Esophagus (tissue), 2 donors: Measurements from ENCODE around the gene XAGE2. TPM values are rescaled to one million over a fixed set of nuclear protein-coding genes. Genes with fewer than 3 reads are reported as not detected.
A peak's percentile ranks its signal among the peaks of the same experiment; 100 is the strongest.
"Not testable (repeated sequence)": the region's sequence is repeated elsewhere in the genome, so short reads cannot be mapped to it uniquely, and the experiment has no call there.

Experiments
- H3K27ac ChIP-seq, 2 donors: one replicate each; pipeline ENCODE4 v1.5.1; 2013; ENCODE audit warnings: low read depth in 2 of 2, mild to moderate bottlenecking in 2 of 2, inconsistent platforms in 1 of 2, low read length in 1 of 2, moderate library complexity in 1 of 2
- H3K27me3 ChIP-seq, 2 donors: one replicate each; pipeline ENCODE4 v1.6.1; 2013; ENCODE audit warnings: low read length in 2 of 2, control low read depth in 1 of 2, mild to moderate bottlenecking in 1 of 2; ENCODE audit not compliant: insufficient read depth in 2 of 2, control insufficient read depth in 1 of 2
- H3K36me3 ChIP-seq, 2 donors: one replicate each; pipeline ENCODE4 v1.6.1; 2013; ENCODE audit warnings: low read length in 1 of 2; ENCODE audit not compliant: control insufficient read depth in 2 of 2, insufficient read depth in 2 of 2
- H3K4me1 ChIP-seq, 2 donors: one replicate each; pipeline ENCODE4 v1.6.1; 2013; ENCODE audit warnings: low read length in 1 of 2; ENCODE audit not compliant: control insufficient read depth in 2 of 2, insufficient read depth in 2 of 2
- H3K4me3 ChIP-seq, 2 donors: one replicate each; pipeline ENCODE4 v1.5.1; 2013; ENCODE audit warnings: low read length in 2 of 2, mild to moderate bottlenecking in 2 of 2, low read depth in 1 of 2, moderate library complexity in 1 of 2
- H3K9me3 ChIP-seq, 2 donors: one replicate each; pipeline ENCODE4 v1.6.1; 2013; ENCODE audit warnings: mild to moderate bottlenecking in 2 of 2, low read depth in 1 of 2, low read length in 1 of 2, moderate library complexity in 1 of 2; ENCODE audit not compliant: control insufficient read depth in 2 of 2, insufficient read depth in 1 of 2
- WGBS, 2 donors: extraction: QIAGEN DNeasy Blood & Tissue Kit; methylation state at CpG; one replicate each; pipeline ENCODE4 v1.1.7; 2013; 5-methylcytosine and 5-hydroxymethylcytosine counted together
- polyA plus RNA-seq, 2 donors: library from polyadenylated mRNA; stranded (reverse); fragments of 200-250 nt; gene quantifications; one replicate each; pipeline ENCODE4 v1.2.3, GENCODE V29; 2013
- donor health status: healthy with polysubstance abuse.
- donor health status: Bipolar disorder and iron deficiency.

XAGE2 gene
- not detected for polyA plus RNA-seq

GRCh38 chrX:52368368-52369055 lies at the start of gene XAGE2:
XAGE2 (plus strand) TSS chrX:52369021; CDS start chrX:52370015, 994 bp downstream.
- H3K4me3 ChIP-seq, result no peak within 1 kb of the TSS
- no peak within 1 kb of the TSS for H3K27ac ChIP-seq
- no peaks in the 10 kb centered on the region for H3K4me1 ChIP-seq
- no peaks in the 10 kb centered on the region for H3K36me3 ChIP-seq
- WGBS, 2 donors, result 79 to 84% methylated on average over 18 to 19 of the region's 19 CpGs
- no peaks in the 10 kb centered on the region for H3K27me3 ChIP-seq
- peaks cover 0 to 2% of the 10 kb centered on the region in 2 donors for H3K9me3 ChIP-seq

- Histone ChIP-seq H3K27ac (no peak overlapping the region), H3K4me3 (no peak overlapping the region), H3K4me1 (no peaks in the 10 kb centered on the region), H3K36me3 (no peaks in the 10 kb centered on the region), H3K9me3 (no peaks in the 10 kb centered on the region), H3K27me3 (peaks cover 0 to 3% of the 10 kb centered on the region in 2 donors)
- WGBS, 2 donors, result 69 to 72% methylated on average over 4 of the region's 4 CpGs
Measured at GRCh38 chrX:52337410-52337809, 31.4 kb upstream of the XAGE2 start.

GRCh38 chrX:52341493-52341892 lies 27.3 kb upstream of the XAGE2 start:
- Histone ChIP-seq H3K9me3 (peaks cover 0 to 2% of the 10 kb centered on the region in 2 donors), H3K4me1 (no peaks in the 10 kb centered on the region), H3K4me3 (no peak overlapping the region), H3K36me3 (no peaks in the 10 kb centered on the region), H3K27me3 (no peaks in the 10 kb centered on the region), H3K27ac (no peak overlapping the region)

- H3K4me3 ChIP-seq, H3K9me3 ChIP-seq, H3K27ac ChIP-seq, H3K4me1 ChIP-seq, H3K27me3 ChIP-seq, H3K36me3 ChIP-seq: not testable (repeated sequence)
- WGBS, 2 donors, result 80 to 87% methylated on average over 6 of the region's 6 CpGs
Measured at GRCh38 chrX:52343131-52343530, 25.7 kb upstream of the XAGE2 start.

GRCh38 chrX:52345402-52345801 lies 23.4 kb upstream of the XAGE2 start:
- not testable (repeated sequence) for H3K4me1 ChIP-seq, H3K36me3 ChIP-seq, H3K27me3 ChIP-seq, H3K9me3 ChIP-seq, H3K4me3 ChIP-seq, H3K27ac ChIP-seq
- WGBS, 2 donors, result 21 to 26% methylated on average over 4 of the region's 4 CpGs

- H3K4me3 ChIP-seq, result no peak overlapping the region
- no peaks in the 10 kb centered on the region for H3K36me3 ChIP-seq
- no peaks in the 10 kb centered on the region for H3K27me3 ChIP-seq
- WGBS, 2 donors, result 66 to 77% methylated on average over 7 to 8 of the region's 8 CpGs
- H3K9me3 ChIP-seq, result peaks cover 0 to 4% of the 10 kb centered on the region in 2 donors
- peak overlapping the region in 1 of 2 donors; percentile 9 for H3K27ac ChIP-seq
- no peaks in the 10 kb centered on the region for H3K4me1 ChIP-seq
Measured at GRCh38 chrX:52346174-52347165, 22.4 kb upstream of the XAGE2 start.

- Histone ChIP-seq H3K36me3 (no peaks in the 10 kb centered on the region), H3K4me3 (no peak overlapping the region), H3K27ac (no peak overlapping the region), H3K4me1 (no peaks in the 10 kb centered on the region), H3K9me3 (peaks cover 0 to 4% of the 10 kb centered on the region in 2 donors), H3K27me3 (peaks cover 0 to 10% of the 10 kb centered on the region in 2 donors)
- WGBS, 2 donors, result 81 to 90% methylated on average over 6 of the region's 6 CpGs
Measured at GRCh38 chrX:52349681-52350080, 19.1 kb upstream of the XAGE2 start.

- no peaks in the 10 kb centered on the region for H3K36me3 ChIP-seq
- peaks cover 0 to 10% of the 10 kb centered on the region in 2 donors for H3K27me3 ChIP-seq
- no peaks in the 10 kb centered on the region for H3K4me1 ChIP-seq
- WGBS, 2 donors, result 54 to 61% methylated on average over 1 of the region's 1 CpG
- H3K27ac ChIP-seq, result no peak overlapping the region
- no peak overlapping the region for H3K4me3 ChIP-seq
- H3K9me3 ChIP-seq, result no peaks in the 10 kb centered on the region
Measured at GRCh38 chrX:52352551-52352950, 16.3 kb upstream of the XAGE2 start.

GRCh38 chrX:52353838-52354237 lies 15.0 kb upstream of the XAGE2 start:
- Histone ChIP-seq H3K36me3 (no peaks in the 10 kb centered on the region), H3K27me3 (peaks cover 0 to 10% of the 10 kb centered on the region in 2 donors), H3K27ac (no peak overlapping the region), H3K4me3 (no peak overlapping the region), H3K9me3 (no peaks in the 10 kb centered on the region), H3K4me1 (no peaks in the 10 kb centered on the region)
